Stimulated activated CD8-positive, alpha-beta memory T cell treated with anti-CD3 and anti-CD28 coated beads, Interleukin-7, amount 100 ng/mL, for 1 hour (primary cell): ENCODE measurements around the gene SMARCC1.

Source experiments
- DNase-seq, 2 donors: peaks; one replicate each; pipeline ENCODE4 v3.0.0-alpha.2; 2020; ENCODE audit warnings: low read depth in 2 of 2

Gene SMARCC1

DNA sequence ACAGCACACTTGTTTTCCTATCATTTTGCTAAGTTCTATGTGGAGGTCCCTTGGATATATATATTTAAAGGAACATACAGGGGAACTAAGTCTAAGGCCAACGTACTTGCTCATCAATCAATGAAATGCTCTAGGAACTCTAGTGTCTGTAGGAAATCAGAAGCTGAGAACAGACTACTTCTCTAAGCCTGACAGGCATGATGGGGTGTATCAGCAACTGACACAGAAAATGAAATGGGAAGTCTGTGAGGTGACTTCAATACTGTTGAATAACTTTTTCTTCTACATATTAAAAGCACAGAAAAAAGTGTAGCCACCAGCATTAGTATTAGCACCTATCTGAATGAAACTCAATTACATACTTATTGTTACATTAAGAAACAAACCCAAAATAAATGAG is 146.2 kb downstream of the SMARCC1 start:
- DNase-seq: no peak

DNA sequence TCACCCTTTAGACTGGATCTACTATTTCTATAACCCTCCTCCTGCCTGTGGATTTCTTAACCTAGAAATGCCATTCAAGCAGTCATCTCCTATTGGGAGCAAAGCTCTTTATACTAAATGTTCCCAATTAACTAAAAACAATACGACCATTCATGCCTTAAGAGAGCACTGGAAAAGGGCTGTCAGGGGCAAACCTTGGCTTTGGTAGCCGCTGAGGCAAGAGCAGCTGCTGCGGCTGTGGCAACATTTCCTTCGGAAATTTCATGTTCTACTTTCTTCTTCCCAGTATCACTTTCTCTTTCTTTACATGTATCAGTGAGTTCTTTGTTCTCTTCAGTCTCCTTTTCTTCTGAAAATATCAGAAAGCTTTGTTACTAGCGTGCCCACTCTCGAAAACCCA is 146.7 kb downstream of the SMARCC1 start:
- DNase-seq: no peak

GRCh38 chr3:47630810-47631209 is 150.9 kb downstream of the SMARCC1 start:
- no peak for DNase-seq

- no peak for DNase-seq
Observed at GRCh38 chr3:47629770-47630169, 151.9 kb downstream of the SMARCC1 start.

GRCh38 chr3:47628426-47628825 is 153.3 kb downstream of the SMARCC1 start:
- no peak for DNase-seq

GRCh38 chr3:47622671-47623461 is 158.8 kb downstream of the SMARCC1 start:
- DNase-seq: no peak

DNA sequence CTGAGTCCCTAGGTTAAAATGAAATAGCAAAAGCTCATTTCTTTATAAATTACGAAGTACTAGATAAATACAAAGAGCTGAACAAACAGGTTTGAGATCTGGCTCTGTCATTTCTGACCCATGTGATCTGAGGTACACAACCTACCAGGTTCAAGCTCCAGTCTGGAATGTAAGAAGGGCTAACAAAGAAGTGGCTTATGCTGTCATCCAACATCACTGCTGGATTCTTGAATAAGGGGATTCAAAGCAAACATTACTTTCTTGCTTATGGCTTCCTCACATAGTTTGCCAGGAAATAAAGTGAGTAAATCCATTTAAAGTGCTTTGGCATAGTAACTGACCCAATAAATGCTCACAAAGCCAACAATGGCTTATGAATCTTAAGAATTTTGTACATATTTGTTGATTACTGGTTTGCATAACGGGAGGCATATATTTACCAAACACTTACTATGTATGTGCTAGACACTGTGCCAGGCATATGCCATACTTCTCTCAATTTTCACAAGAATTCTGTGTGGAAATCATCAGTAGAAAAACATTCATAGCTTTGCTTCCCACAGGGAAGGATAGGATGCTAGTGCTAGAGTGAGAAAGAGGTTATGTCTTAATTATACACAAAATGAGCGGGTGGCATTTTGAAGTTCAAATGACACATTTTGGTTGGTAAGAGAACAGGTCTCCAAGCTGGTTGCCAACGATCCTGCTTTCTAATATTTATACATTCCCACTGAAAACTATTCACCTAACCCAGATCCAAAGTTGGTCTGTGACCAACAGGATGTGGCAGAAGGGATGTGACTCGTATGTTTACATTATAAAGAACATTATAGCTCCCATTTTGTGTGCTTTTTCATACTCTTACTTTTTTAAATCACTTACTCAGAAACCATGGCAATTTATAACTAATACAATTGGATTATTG is 164.3 kb downstream of the SMARCC1 start:
- DNase-seq: no peak

- DNase-seq: no peak
Observed at GRCh38 chr3:47614788-47615187, 166.9 kb downstream of the SMARCC1 start.

DNA sequence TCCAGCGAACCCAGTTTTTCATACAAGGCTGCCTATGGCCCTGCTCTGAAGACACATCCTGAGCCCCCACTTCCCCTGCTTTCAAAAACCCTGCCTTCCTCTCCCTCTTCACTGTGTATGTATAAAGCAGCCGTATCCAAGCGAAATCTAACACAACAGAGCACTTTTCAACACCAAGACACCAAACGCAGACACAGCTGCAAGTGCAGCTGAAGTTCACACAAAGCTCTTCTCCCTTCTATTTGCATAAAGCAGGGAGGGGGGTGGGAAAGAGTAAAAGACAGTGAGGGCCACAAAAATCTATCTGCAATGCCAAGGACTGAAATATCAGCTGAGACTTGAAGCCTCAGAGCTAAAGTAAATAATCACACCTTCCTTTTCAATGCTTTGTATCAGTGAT is 168.0 kb downstream of the SMARCC1 start:
- DNase-seq: no peak

DNA sequence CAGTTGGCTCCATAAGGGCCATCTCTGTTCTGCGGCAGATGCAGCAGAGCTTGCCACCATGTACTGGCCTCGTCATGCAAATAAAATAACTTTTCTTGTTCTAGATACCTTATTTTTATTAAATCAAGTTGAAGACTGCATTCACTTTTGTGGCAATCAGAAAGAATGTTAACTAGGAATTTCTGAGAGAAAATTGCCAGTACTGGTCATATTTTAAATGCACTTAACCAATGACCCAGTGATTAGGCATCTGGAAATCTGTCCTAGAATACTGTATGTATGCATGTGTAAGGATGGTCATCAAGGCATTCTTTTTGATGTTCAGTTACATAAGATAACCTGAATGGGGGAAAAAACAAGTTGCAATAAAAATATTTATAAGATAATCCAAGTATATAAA is 168.8 kb downstream of the SMARCC1 start:
- no peak for DNase-seq

GRCh38 chr3:47612178-47612577 is 169.5 kb downstream of the SMARCC1 start:
- no peak for DNase-seq

- DNase-seq: no peak
Observed at GRCh38 chr3:47611576-47611975, 170.1 kb downstream of the SMARCC1 start.

- DNase-seq: no peak
Observed at GRCh38 chr3:47610583-47610982, 171.1 kb downstream of the SMARCC1 start.

DNA sequence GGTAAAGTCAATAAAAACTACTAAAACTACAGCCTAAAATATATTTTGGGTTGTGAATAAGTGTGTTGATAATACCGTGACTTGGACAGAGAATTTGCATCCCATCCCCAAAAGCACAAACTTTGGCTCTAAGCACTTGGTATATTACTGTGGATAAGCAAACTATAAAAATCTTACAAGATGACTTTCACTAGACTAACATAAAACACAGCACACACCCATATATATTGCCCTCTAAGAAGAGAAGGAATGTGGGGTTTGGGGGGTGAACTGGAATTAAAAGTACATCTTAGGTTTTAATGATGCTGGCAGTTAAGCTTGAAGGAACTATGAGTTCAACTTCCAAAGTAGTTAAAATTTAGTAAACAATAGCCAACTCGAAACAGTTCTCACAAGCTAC is 174.4 kb downstream of the SMARCC1 start:
- no peak for DNase-seq

GRCh38 chr3:47606165-47606564 is 175.5 kb downstream of the SMARCC1 start:
- DNase-seq: no peak

- no peak for DNase-seq
Observed at GRCh38 chr3:47605652-47606051, 176.0 kb downstream of the SMARCC1 start.

DNA sequence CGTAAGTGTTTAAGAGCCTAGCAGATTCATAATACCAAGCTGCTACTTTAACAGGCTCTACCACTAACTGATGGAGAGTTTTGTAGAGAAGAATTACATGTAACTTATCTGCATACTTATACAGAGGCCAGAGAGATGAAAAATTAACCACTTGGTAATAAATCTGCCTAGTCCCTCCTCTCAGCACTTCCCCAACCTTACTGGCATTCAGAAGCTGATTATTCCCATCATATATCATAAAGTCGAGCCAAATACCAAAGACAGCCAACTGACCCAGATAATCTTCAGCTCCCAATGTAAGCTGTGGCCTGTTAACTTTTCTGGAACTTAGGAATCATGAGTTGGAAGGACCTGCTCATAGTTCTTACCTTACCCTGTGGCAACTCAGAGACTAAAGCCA is 177.5 kb downstream of the SMARCC1 start:
- DNase-seq: no peak

- no peak for DNase-seq
Observed at GRCh38 chr3:47603332-47603731, 178.4 kb downstream of the SMARCC1 start.

- DNase-seq: no peak
Observed at GRCh38 chr3:47601281-47601680, 180.4 kb downstream of the SMARCC1 start.

DNA sequence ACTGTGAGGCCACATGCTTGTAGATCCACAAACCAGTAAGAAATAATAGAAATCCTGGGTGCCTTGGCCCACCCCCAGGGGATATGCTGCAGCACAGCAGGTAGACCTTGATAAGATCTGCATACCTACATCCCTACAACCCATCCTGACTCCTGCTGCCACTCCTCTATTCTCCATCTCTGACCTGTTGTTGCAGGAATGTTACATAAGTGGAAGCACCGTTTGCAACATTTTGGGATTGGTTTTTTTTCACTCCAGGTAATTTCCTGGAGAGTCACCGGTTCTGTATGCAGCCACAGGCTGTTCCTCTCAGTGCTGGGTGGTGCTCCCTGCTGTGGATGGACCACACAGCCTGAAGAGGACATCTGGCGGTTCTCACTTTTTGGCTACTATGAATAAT is 186.9 kb downstream of the SMARCC1 start:
- no peak for DNase-seq

DNA sequence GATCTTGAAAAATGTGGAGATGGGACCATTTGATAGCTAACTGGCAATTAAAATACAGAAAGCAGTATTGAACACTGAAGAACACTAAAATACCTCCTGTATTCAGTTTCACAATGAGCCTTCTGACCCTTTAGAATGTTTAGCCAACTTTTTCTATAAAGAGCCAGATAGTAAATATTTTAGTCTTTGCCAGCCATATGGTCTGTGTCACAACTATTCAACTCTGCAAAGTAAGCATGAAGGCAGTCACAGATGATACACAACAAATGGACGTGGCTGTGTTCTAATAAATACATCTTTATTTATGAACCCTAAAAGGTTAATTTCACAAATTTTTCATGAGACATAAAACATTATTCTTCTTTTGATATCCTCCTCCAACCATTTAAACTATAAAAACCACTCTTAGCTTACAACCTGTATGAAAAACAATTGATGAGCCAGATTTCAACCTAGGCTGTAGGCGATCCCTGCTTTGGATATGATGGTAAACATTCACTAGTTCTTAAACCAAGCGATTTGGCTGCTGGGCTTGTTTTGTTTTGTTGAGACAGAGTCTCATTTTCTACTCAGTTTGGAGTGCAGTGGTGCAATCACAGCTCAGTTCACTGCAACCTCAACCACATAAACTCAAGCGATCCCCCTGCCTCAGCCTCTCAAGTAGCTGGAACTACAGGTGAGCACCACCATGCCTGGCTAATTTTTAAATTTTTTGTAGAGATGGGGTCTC is 189.5 kb downstream of the SMARCC1 start:
- no peak for DNase-seq

DNA sequence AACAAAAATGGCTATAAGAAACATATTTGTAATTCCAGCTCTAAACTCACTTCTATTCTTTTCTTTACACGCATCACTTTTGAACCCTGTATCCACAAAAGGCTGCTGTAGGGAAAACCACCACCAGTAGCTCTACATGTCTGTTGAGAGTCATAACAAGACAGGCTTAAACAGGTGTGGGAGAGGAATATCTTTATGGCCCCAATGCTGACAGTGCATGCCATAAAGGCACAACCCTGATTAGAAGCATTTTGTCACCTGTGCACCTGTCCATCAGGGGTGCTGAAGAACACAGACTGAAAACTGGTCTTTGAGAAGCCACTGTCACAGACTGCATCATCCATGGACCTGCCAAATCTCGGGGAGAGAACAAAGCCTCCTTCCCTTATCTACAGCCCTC is 191.5 kb downstream of the SMARCC1 start:
- DNase-seq: no peak
